A549 (cell line): Measurements from ENCODE around the gene KAT2A. TPM values are rescaled to one million over a fixed set of nuclear protein-coding genes. Genes with fewer than 3 reads are reported as not detected.

ENCODE experiments used
- ATAC-seq, 2 experiments: fragments of 200-7000 bp in 1 of 2; fragments of >200 bp in 1 of 2; cut with Nextera tagmentation in 1 of 2; cut with Tn5 transposase in 1 of 2; 3 replicates each; pipeline versions ENCODE4 v1.8.0 to v1.9.1; 2018 to 2020; ENCODE audit warnings: mild to moderate bottlenecking in 1 of 2, moderate library complexity in 1 of 2
- CTCF ChIA-PET: fragments of 300-600 bp; sonication (Branson Sonifier 250); formaldehyde crosslinking; extraction: SDS; loops from one replicate; lab custom pipeline; 2021; ENCODE audit warnings: antibody characterized with exemption, inconsistent platforms; lab: Yijun Ruan, JAX
- POLR2A ChIA-PET: fragments of 350-600 bp; formaldehyde crosslinking; extraction: SDS; loops from one replicate; lab custom pipeline; 2021; ENCODE audit warnings: antibody characterized with exemption, inconsistent platforms; lab: Yijun Ruan, JAX
- DNase-seq, 2 experiments: peaks; one replicate each; pipeline versions ENCODE4 v3.0.0 to v3.0.0-alpha.2; 2011 to 2016; ENCODE audit warnings: low read depth in 1 of 2, low spot score in 1 of 2
- FAIRE-seq: peaks from 2 replicates; lab custom pipeline; 2011; peaks lifted over from hg19 to GRCh38; lab: Jason Lieb, UNC
- H3K27ac ChIP-seq, 2 experiments: fragments of >200 bp; sonication (Bioruptor Twin); formaldehyde crosslinking; 3 replicates each; pipeline ENCODE4 v1.5.1; 2016 to 2017
- H3K4me1 ChIP-seq: fragments of >200 bp; sonication (Bioruptor Twin); formaldehyde crosslinking; 3 replicates; pipeline ENCODE4 v1.6.1; 2016
- H3K4me2 ChIP-seq: fragments of >200 bp; sonication (Bioruptor Twin); formaldehyde crosslinking; 3 replicates; pipeline ENCODE4 v1.6.1; 2016
- H3K4me3 ChIP-seq: fragments of >200 bp; sonication (Bioruptor Twin); formaldehyde crosslinking; 3 replicates; pipeline ENCODE4 v1.5.1; 2016
- H3K9me3 ChIP-seq: fragments of >200 bp; sonication (Bioruptor Twin); formaldehyde crosslinking; 3 replicates; pipeline ENCODE4 v1.6.1; 2016
- CEBPB ChIP-seq, 2 experiments: fragments of >200 bp in 1 of 2; sonication (Bioruptor Twin) in 1 of 2; formaldehyde crosslinking in 1 of 2; IDR thresholded peaks; 2 replicates each; pipeline ENCODE4 v1.6.1; 2012 to 2016
- CHD4 ChIP-seq: fragments of 200-600 bp; sonication (generic); IDR thresholded peaks from 2 replicates; pipeline ENCODE4 v1.6.1; 2016; ENCODE audit warnings: antibody characterized with exemption, mild to moderate bottlenecking, borderline replicate concordance
- HOXA7 ChIP-seq: fragments of 250-450 bp; sonication (Bioruptor Pico); IDR thresholded peaks from 2 replicates; pipeline ENCODE4 v1.5.0; 2020; ENCODE audit warnings: mild to moderate bottlenecking, moderate library complexity
- HOXB13 ChIP-seq: fragments of 250-450 bp; sonication (Bioruptor Pico); IDR thresholded peaks from 2 replicates; pipeline ENCODE4 v1.5.0; 2020; ENCODE audit warnings: low read depth, mild to moderate bottlenecking, moderate library complexity
- HOXB5 ChIP-seq: fragments of 250-450 bp; sonication (Bioruptor Pico); IDR thresholded peaks from 2 replicates; pipeline ENCODE4 v1.5.0; 2020; ENCODE audit warnings: mild to moderate bottlenecking, moderate library complexity
- KDM1A ChIP-seq: fragments of 200-600 bp; sonication (generic); IDR thresholded peaks from 2 replicates; pipeline ENCODE4 v1.6.1; 2016; ENCODE audit warnings: low read depth, mild to moderate bottlenecking
- KDM5A ChIP-seq: fragments of 200-600 bp; sonication (generic); IDR thresholded peaks from 2 replicates; pipeline ENCODE4 v1.6.1; 2016; ENCODE audit warnings: antibody characterized with exemption, mild to moderate bottlenecking
- MAFK ChIP-seq: fragments of 450-650 bp; IDR thresholded peaks from 2 replicates; pipeline ENCODE4 v1.6.1; 2014; ENCODE audit not compliant: partially characterized antibody
- MAZ ChIP-seq: fragments of 150-350 bp; IDR thresholded peaks from 2 replicates; pipeline ENCODE4 v1.6.1; 2014; ENCODE audit warnings: antibody characterized with exemption, low read depth, low read length, borderline replicate concordance
- NFE2L2 ChIP-seq: fragments of 150-350 bp; conservative IDR thresholded peaks from 2 replicates; pipeline ENCODE4 v1.6.1; 2014; ENCODE audit warnings: low read length
- NPAS2 ChIP-seq: fragments of 250-450 bp; sonication (Bioruptor Pico); IDR thresholded peaks from 2 replicates; pipeline ENCODE4 v1.8.0; 2022; ENCODE audit warnings: mild to moderate bottlenecking, moderate library complexity, borderline replicate concordance
- NR3C1 ChIP-seq: fragments of >200 bp; sonication (Bioruptor Twin); formaldehyde crosslinking; IDR thresholded peaks from 3 replicates; pipeline ENCODE4 v1.6.1; 2017
- POLR2AphosphoS2 ChIP-seq: conservative IDR thresholded peaks from 2 replicates; pipeline ENCODE4 v1.6.1; 2012; ENCODE audit warnings: low read length, improper control_type of control experiment, inconsistent platforms
- RFX5 ChIP-seq: fragments of 450-650 bp; IDR thresholded peaks from 2 replicates; pipeline ENCODE4 v1.7.1; 2014; ENCODE audit warnings: antibody characterized with exemption, mild to moderate bottlenecking, moderate library complexity
- RNF2 ChIP-seq: fragments of 200-600 bp; sonication (generic); IDR thresholded peaks from 2 replicates; pipeline ENCODE4 v1.6.1; 2016; ENCODE audit warnings: low read depth, mild to moderate bottlenecking, antibody characterized with exemption, moderate library complexity, borderline replicate concordance
- TFCP2L1 ChIP-seq: fragments of 250-450 bp; sonication (Bioruptor Pico); IDR thresholded peaks from 2 replicates; pipeline ENCODE4 v1.5.0; 2021; ENCODE audit warnings: mild to moderate bottlenecking
- WGBS: methylation state at CpG from one replicate; pipeline ENCODE4 v1.1.6; 2017; ENCODE audit errors: missing lambda C conversion rate; 5-methylcytosine and 5-hydroxymethylcytosine counted together
- polyA plus RNA-seq, 4 experiments: library from polyadenylated mRNA; depleted of rRNA in 3 of 4; stranded (reverse); fragments of >200 nt; fragmentation: RNase III in 1 of 4; extraction: RNeasy Plus Mini Kit Qiagen cat#74134 plus additional on column Dnase treatment in 1 of 4; gene quantifications; 2 replicates in 3 of 4; 3 replicates in 1 of 4; pipeline ENCODE4 v1.2.3, GENCODE V29; 2011 to 2017
- TF ChIP-seq, protein P1 (sequence below): fragments of 200-600 bp; sonication (generic); IDR thresholded peaks from 2 replicates; pipeline ENCODE4 v1.6.1; 2016; ENCODE audit warnings: antibody characterized with exemption, mild to moderate bottlenecking, moderate library complexity
- TF ChIP-seq, protein P2 (sequence below): IDR thresholded peaks from 2 replicates; pipeline ENCODE4 v1.6.1; 2012; ENCODE audit warnings: low read depth, borderline replicate concordance
- TF ChIP-seq, protein P3 (sequence below): fragments of >200 bp; sonication (Bioruptor Twin); formaldehyde crosslinking; IDR thresholded peaks from 3 replicates; pipeline ENCODE4 v1.5.1; 2016

Gene KAT2A
- polyA plus RNA-seq, 2 of the 4 experiments (the other 2 are of a cell fraction): 42.2 to 68.1 TPM

DNA sequence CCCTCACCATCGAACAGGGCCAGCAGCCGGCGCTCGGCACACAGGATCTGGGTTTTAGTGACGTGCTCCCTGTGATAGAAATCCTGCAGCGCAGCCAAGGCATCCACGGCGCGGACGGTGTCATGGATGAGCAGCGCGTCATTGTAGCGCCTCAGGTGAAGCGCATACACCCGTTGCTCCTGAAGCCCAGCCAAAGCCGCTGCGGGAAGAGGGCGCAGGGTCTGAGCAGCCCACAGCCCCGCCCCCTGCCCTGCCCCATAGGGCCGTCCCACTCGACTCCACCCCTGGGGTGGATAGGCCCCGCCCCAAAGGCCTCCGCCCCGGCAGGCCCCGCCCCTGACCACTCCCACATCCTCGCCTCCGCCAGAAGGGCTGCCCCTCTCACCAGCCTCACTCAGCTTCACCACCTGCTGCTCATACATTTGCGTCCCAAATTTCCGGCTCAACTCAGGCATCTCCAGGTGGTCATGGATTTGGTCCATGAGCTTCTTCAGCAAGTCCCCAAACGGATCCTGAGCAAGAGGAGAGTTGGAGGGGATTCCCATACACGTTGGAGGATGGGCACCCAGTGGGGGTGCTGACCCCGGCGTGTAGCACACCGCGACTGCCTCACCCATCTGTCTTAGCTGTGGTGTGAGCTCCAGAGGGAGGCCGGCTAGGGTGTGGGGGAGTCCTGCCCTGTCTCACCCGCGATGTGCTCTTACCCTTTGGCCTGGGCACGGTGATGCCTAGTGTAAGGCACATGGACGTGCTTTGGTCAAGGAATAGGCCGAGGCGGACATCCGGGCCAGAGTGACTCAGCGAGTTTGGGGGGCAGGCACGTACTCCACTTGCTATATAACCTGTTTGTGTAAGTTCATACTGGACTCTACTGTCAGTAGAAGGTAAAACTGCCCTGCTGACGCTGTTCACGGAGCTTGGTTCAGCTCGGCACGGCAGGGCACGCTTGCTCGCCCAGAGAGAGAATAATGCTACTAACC lies 13.3 kb downstream of the KAT2A start:
- CTCF ChIA-PET: interaction anchor here (0.8 to 39.5 kb wide), 11 partner anchors 6 to 168 kb away, joined by 3 to 658 read pairs (median 16); partner anchors contain the start of genes CNP, DHX58, DNAJC7 and KAT2A
- WGBS: 77% methylated on average over 42 of the region's 51 CpGs

DNA sequence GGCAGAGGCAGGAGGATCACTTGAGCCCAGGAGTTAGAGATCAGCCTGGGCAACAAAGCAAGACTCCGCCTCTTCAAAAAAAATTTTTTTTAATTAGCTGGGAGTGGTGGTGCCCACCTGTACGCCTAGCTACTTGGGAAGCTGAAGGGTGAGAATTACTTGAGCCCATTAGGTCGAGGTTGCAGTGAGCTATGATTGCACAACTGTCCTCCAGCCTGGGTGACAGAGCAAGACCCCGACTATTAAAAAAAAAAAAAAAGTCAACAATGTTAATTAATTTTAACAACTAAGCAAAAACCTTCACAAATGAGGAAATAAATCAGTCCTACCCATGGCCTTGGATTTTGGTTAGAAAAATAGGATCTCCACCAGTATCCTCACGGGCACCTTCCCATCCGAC lies 14.0 kb downstream of the KAT2A start:
- DNase-seq (no peak), ATAC-seq (no peak), FAIRE-seq (no peak)
- Histone ChIP-seq H3K27ac (peak overlapping the region in 1 of 2 experiments; percentile 30; a peak in 1 of 6 replicates), H3K4me2 (peak overlapping the region; percentile 67), H3K4me1 (peaks cover 5% of the 10 kb centered on the region; the same call in 1 of the 3 replicates), H3K9me3 (no peaks in the 10 kb centered on the region), H3K4me3 (peak overlapping the region; percentile 28; the same call in 1 of the 3 replicates)
- WGBS: 74% methylated on average over 6 of the region's 6 CpGs
- ChIA-PET POLR2A (no interaction called here), CTCF (interaction anchor here (0.6 to 39.5 kb wide), 5 partner anchors 7 to 144 kb away, joined by 5 to 658 read pairs (median 243); partner anchors contain the start of genes DHX58, DNAJC7, KAT2A and NKIRAS2)
- TF ChIP-seq, protein P1, sequence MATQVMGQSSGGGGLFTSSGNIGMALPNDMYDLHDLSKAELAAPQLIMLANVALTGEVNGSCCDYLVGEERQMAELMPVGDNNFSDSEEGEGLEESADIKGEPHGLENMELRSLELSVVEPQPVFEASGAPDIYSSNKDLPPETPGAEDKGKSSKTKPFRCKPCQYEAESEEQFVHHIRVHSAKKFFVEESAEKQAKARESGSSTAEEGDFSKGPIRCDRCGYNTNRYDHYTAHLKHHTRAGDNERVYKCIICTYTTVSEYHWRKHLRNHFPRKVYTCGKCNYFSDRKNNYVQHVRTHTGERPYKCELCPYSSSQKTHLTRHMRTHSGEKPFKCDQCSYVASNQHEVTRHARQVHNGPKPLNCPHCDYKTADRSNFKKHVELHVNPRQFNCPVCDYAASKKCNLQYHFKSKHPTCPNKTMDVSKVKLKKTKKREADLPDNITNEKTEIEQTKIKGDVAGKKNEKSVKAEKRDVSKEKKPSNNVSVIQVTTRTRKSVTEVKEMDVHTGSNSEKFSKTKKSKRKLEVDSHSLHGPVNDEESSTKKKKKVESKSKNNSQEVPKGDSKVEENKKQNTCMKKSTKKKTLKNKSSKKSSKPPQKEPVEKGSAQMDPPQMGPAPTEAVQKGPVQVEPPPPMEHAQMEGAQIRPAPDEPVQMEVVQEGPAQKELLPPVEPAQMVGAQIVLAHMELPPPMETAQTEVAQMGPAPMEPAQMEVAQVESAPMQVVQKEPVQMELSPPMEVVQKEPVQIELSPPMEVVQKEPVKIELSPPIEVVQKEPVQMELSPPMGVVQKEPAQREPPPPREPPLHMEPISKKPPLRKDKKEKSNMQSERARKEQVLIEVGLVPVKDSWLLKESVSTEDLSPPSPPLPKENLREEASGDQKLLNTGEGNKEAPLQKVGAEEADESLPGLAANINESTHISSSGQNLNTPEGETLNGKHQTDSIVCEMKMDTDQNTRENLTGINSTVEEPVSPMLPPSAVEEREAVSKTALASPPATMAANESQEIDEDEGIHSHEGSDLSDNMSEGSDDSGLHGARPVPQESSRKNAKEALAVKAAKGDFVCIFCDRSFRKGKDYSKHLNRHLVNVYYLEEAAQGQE: no peak
- no peak for TF ChIP-seq MAZ
- TF ChIP-seq NPAS2 (CRISPR knock-in tag): no peak
- TF ChIP-seq CEBPB (IDR thresholded peaks at IDR 0.05): peak in 1 of 2 experiments; percentile 38; a peak in 1 of 4 replicates
- no peak for TF ChIP-seq KDM1A

More for the DNA sequence above, 13.3 kb downstream of the KAT2A start:
- peak overlapping the region; percentile 67 for H3K4me2 ChIP-seq
- ATAC-seq: peak; percentile 58 to 89
- 0 out of 2 replicates have a peak, but pooled peaks have one; percentile 60 for TF ChIP-seq HOXB13 (CRISPR knock-in tag)
- TF ChIP-seq RNF2: no peak
- TF ChIP-seq MAFK: peak; percentile 52
- 0 out of 2 replicates have a peak, but pooled peaks have one; percentile 13 for TF ChIP-seq NFE2L2
- no peak for TF ChIP-seq NPAS2 (CRISPR knock-in tag)
- no peak for TF ChIP-seq HOXB5
- H3K4me1 ChIP-seq: peaks cover 11% of the 10 kb centered on the region; the same call in 1 of the 3 replicates
- H3K27ac ChIP-seq: peak overlapping the region in 1 of 2 experiments; percentile 69; a peak in 3 of 6 replicates
- FAIRE-seq: no peak
- DNase-seq: peak; percentile 76 to 88
- POLR2A ChIA-PET: interaction anchor here (1.1 kb wide), 1 partner anchor 91 kb away, joined by 3 read pairs; the partner anchor contains the start of gene DNAJC7
- peak overlapping the region; percentile 28; the same call in 1 of the 3 replicates for H3K4me3 ChIP-seq
- H3K9me3 ChIP-seq: no peaks in the 10 kb centered on the region

DNA sequence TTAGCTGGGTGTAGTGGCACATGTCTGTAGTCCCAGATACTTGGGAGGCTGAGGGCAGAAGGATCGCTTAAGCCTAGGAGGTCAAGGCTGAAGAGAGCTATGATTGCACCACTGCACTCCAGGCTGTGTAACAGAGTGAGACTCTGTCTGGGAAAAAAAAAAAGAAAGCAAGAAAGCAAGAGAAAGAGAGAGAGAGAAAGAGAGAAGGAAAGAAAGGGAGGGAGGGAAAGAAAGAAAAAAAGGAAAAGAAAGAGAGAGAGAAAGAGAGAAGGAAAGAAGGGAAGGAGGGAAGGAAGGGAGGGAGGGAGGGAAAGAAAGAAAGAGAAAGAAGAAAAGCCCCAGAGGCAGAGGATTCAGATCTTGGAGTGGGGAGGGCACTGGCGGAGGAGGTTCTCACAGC lies 15.2 kb downstream of the KAT2A start:
- Histone ChIP-seq H3K4me1 (peaks cover 5% of the 10 kb centered on the region; the same call in 1 of the 3 replicates), H3K4me3 (no peak overlapping the region), H3K4me2 (no peak overlapping the region), H3K27ac (no peak overlapping the region), H3K9me3 (no peaks in the 10 kb centered on the region)
- DNase-seq (no peak), ATAC-seq (no peak), FAIRE-seq (no peak)
- ChIA-PET CTCF (interaction anchor here (2.6 to 39.5 kb wide), 4 partner anchors 8 to 143 kb away, joined by 16 to 658 read pairs (median 348); partner anchors contain the start of genes DHX58, DNAJC7, KAT2A and NKIRAS2), POLR2A (interaction anchor here (0.5 kb wide), 1 partner anchor 9 kb away, joined by 5 read pairs; no protein-coding TSS in a partner anchor)
- WGBS: 70% methylated on average over 2 of the region's 2 CpGs
- TF ChIP-seq HOXA7 (CRISPR knock-in tag) (no peak), NPAS2 (CRISPR knock-in tag) (no peak), CHD4 (no peak), TFCP2L1 (CRISPR knock-in tag) (no peak), RFX5 (no peak), KDM5A (no peak), NR3C1 (no peak), POLR2AphosphoS2 (no peak)
- TF ChIP-seq, protein P2, sequence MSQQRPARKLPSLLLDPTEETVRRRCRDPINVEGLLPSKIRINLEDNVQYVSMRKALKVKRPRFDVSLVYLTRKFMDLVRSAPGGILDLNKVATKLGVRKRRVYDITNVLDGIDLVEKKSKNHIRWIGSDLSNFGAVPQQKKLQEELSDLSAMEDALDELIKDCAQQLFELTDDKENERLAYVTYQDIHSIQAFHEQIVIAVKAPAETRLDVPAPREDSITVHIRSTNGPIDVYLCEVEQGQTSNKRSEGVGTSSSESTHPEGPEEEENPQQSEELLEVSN: no peak
- TF ChIP-seq, protein P1: no peak
- TF ChIP-seq, protein P3, sequence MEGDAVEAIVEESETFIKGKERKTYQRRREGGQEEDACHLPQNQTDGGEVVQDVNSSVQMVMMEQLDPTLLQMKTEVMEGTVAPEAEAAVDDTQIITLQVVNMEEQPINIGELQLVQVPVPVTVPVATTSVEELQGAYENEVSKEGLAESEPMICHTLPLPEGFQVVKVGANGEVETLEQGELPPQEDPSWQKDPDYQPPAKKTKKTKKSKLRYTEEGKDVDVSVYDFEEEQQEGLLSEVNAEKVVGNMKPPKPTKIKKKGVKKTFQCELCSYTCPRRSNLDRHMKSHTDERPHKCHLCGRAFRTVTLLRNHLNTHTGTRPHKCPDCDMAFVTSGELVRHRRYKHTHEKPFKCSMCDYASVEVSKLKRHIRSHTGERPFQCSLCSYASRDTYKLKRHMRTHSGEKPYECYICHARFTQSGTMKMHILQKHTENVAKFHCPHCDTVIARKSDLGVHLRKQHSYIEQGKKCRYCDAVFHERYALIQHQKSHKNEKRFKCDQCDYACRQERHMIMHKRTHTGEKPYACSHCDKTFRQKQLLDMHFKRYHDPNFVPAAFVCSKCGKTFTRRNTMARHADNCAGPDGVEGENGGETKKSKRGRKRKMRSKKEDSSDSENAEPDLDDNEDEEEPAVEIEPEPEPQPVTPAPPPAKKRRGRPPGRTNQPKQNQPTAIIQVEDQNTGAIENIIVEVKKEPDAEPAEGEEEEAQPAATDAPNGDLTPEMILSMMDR: no peak
